ACC112 (cell line): ENCODE data around the gene TEX26.

Experiments
- H2AFZ ChIP-seq: fragments of 200-600 bp; sonication (generic); one replicate; pipeline ENCODE4 v1.6.0; 2017; ENCODE audit warnings: antibody characterized with exemption, low read length; ENCODE audit not compliant: unreplicated experiment
- H3K27ac ChIP-seq: fragments of 200-600 bp; sonication (generic); 2 replicates; pipeline ENCODE4 v1.5.1; 2014; ENCODE audit warnings: low read depth, mild to moderate bottlenecking, antibody characterized with exemption, low read length, moderate library complexity
- H3K27me3 ChIP-seq: fragments of 200-600 bp; sonication (generic); 2 replicates; pipeline ENCODE4 v1.6.1; 2014; ENCODE audit warnings: mild to moderate bottlenecking, antibody characterized with exemption, low read length, moderate library complexity, mixed read lengths; ENCODE audit not compliant: insufficient read depth
- H3K36me3 ChIP-seq: fragments of 200-600 bp; sonication (generic); 2 replicates; pipeline ENCODE4 v1.6.1; 2016; ENCODE audit warnings: mild to moderate bottlenecking, antibody characterized with exemption, low read length, moderate library complexity, mixed read lengths; ENCODE audit not compliant: insufficient read depth
- H3K4me1 ChIP-seq: fragments of 200-600 bp; sonication (generic); one replicate; pipeline ENCODE4 v1.6.1; 2016; ENCODE audit warnings: low read length, mixed read lengths; ENCODE audit not compliant: insufficient read depth, unreplicated experiment, control insufficient read depth
- H3K4me3 ChIP-seq: fragments of 200-600 bp; sonication (generic); 2 replicates; pipeline ENCODE4 v1.5.1; 2014; ENCODE audit warnings: mild to moderate bottlenecking, low read depth, low read length
- H3K79me2 ChIP-seq: fragments of 200-600 bp; sonication (generic); one replicate; pipeline ENCODE4 v1.6.0; 2016; ENCODE audit warnings: low read length; ENCODE audit not compliant: control insufficient read depth, unreplicated experiment, insufficient read depth

TEX26 gene

DNA sequence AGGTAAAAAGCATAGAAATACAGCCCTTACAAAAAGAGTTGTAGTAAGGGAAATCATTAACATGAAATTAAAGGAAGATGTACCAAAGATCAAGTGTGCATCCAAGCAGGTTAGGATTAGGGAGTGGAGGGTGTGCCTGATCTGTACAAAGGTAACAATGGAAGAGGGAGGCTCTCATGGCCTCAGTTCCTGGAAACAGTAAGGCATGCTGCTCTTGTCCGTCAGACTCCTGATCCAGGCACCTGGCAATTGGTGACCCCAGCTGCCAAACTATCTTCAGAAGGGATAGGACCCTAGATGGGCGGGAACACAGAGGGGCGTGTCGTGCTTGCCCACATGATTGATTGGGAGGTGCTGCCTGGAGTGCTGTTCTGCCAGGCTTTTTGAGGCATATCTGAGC, 4.5 kb downstream of the TEX26 start:
- H3K4me3 ChIP-seq: no peak overlapping the region
- no peaks in the 10 kb centered on the region for H3K4me1 ChIP-seq
- no peak overlapping the region for H3K27ac ChIP-seq
- H2AFZ ChIP-seq: no peak overlapping the region
- peaks cover 35% of the 10 kb centered on the region for H3K27me3 ChIP-seq
- no peaks in the 10 kb centered on the region for H3K36me3 ChIP-seq
- no peaks in the 10 kb centered on the region for H3K79me2 ChIP-seq

DNA sequence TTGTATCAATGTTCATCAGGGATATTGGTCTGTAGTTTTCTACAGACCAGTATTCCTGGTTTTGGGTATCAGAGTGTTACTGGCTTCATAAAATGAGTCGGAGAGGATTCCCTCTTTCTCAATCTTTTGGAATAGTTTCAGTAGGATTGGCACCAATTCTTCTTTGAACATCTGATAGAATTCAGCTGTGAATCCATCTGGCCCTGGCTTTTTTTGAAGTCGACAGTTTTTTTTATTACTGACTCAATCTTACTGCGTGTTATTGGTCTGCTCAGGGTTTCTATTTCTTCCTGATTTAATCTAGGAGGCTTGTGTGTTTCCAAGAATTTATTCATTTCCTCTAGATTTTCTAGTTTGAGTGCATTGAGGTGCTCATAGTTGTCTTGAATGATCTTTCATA, 11.4 kb downstream of the TEX26 start:
- Histone ChIP-seq H3K36me3 (no peaks in the 10 kb centered on the region), H3K79me2 (no peaks in the 10 kb centered on the region), H3K27me3 (peaks cover 2% of the 10 kb centered on the region), H2AFZ (no peak overlapping the region), H3K27ac (no peak overlapping the region), H3K4me1 (no peaks in the 10 kb centered on the region), H3K4me3 (no peak overlapping the region)

DNA sequence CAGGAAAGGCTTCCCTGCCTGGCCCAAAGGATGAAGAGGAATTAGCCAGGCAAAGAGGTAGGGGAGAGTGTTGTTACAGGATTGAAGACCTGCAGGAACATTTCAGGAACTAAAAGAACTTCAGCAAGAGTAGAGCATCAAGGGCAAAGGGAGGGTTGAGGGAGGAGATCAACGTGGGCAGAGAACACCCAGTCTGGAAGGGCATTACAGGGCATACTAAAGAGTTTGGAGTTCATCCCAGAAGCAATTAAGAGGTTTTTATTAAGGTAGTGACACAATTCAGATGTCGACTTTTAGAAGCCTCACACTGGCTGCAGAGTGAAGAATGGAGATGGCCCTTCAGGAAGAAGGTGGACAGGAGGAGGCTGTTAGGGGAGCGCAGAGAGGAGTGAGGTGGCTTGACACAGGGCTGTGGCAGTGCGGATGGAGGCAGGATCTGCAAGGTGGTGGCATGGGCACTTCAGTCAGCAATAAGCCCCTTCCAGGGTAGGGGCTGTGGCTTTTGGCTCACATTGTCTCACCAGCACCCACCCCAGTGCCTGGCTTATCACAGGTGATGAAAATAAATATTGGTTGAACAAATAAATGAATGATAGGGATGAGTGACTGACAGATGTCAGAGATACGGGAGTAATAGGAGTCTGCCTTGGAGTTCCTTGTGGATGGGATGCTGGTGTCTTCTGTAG, 24.9 kb downstream of the TEX26 start:
- Histone ChIP-seq H3K36me3 (no peaks in the 10 kb centered on the region), H3K79me2 (no peaks in the 10 kb centered on the region), H3K27me3 (peaks cover 31% of the 10 kb centered on the region; the same call in 1 of the 2 replicates), H3K4me3 (no peak overlapping the region), H2AFZ (no peak overlapping the region), H3K4me1 (no peaks in the 10 kb centered on the region), H3K27ac (no peak overlapping the region)

DNA sequence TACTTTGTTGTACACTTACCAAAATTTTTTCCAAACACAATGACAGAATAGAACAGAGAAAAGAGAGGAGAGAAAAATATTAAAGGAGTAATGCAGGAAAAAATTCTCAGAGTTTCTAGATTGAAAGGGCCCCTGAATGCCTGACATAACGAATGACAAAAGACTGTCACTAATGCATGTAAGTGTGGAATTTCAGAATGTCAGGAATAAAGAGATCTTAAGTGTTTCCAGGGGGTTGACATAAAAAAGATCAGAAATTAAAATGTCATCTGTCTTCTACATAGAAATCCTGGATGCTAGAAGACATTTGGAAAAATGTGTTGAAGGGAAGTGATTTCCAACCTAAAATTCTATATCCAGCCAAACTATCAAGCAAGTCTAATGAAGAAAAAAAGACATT, 27.2 kb downstream of the TEX26 start:
- H3K36me3 ChIP-seq: no peaks in the 10 kb centered on the region
- H3K79me2 ChIP-seq: no peaks in the 10 kb centered on the region
- no peak overlapping the region for H3K27ac ChIP-seq
- no peak overlapping the region for H2AFZ ChIP-seq
- H3K27me3 ChIP-seq: peaks cover 16% of the 10 kb centered on the region; the same call in 1 of the 2 replicates
- H3K4me3 ChIP-seq: no peak overlapping the region
- peaks cover 6% of the 10 kb centered on the region for H3K4me1 ChIP-seq

DNA sequence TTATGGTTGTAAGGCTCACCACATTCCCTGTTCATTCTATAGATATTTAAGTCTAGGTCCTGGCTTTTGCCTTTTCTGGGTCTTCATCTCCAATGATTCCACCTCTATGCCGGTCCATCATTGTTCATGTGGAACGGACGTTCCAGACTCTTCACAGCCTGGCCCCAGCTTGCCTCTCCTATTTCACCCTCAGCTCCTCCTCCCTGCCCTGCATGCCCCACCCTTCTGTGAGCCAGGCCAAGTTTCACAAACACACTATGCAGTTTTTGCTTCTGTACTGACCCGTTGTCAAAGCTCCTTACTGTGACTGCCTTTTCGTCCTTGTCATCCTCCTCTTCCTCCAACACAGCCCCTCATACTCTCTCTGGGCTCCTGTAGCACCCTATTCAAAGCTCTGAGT, 31.3 kb downstream of the TEX26 start:
- Histone ChIP-seq H3K79me2 (no peaks in the 10 kb centered on the region), H3K36me3 (no peaks in the 10 kb centered on the region), H2AFZ (peak overlapping the region; percentile 81), H3K27ac (no peak overlapping the region), H3K4me1 (peaks cover 6% of the 10 kb centered on the region), H3K4me3 (no peak overlapping the region), H3K27me3 (peaks cover 12% of the 10 kb centered on the region; the same call in 1 of the 2 replicates)

DNA sequence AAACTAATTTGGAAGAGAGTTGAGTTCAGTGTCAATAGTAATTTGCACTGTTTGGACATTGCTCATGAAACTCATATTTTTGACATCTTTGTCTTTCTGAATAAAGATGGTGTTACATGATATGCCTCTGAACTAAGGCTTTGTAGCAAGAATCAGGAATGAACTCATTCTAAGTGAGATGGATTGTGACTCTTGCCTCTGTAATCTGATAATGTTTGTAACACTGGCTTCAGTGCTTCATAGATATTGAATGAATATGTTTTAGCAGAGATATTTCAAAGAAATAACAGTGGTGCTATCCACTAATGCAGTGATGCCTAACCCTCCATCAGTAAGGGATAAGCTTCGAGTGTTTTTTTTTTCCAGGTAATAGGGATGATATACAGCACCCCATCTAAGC, 32.9 kb downstream of the TEX26 start:
- Histone ChIP-seq H2AFZ (no peak overlapping the region), H3K27me3 (0 out of 2 replicates have a peak, but pooled peaks cover 6% of the 10 kb centered on the region), H3K79me2 (no peaks in the 10 kb centered on the region), H3K4me3 (no peak overlapping the region), H3K4me1 (peaks cover 6% of the 10 kb centered on the region), H3K36me3 (no peaks in the 10 kb centered on the region), H3K27ac (no peak overlapping the region)

DNA sequence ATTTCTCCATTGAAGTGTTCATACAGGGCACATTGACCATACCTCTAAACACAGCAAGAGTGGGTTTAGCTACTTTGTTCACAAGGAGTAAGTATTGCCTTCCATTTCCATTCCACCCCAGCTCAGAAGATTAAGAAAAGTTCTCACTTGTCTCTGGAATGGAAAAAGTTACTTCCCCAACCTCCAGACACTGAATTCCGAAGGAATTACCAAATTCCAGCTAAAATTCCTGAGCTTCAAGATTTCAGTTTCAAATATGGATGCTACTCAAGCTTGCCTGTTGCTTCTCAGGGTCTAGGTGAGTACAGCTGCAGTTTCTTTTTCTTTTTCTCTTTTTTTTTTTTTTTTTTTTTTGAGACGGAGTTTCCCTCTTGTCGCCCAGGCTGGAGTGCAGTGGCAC, 33.6 kb downstream of the TEX26 start:
- Histone ChIP-seq H2AFZ (no peak overlapping the region), H3K4me1 (peaks cover 8% of the 10 kb centered on the region), H3K79me2 (no peaks in the 10 kb centered on the region), H3K36me3 (no peaks in the 10 kb centered on the region), H3K4me3 (no peak overlapping the region), H3K27ac (no peak overlapping the region), H3K27me3 (0 out of 2 replicates have a peak, but pooled peaks cover 6% of the 10 kb centered on the region)

DNA sequence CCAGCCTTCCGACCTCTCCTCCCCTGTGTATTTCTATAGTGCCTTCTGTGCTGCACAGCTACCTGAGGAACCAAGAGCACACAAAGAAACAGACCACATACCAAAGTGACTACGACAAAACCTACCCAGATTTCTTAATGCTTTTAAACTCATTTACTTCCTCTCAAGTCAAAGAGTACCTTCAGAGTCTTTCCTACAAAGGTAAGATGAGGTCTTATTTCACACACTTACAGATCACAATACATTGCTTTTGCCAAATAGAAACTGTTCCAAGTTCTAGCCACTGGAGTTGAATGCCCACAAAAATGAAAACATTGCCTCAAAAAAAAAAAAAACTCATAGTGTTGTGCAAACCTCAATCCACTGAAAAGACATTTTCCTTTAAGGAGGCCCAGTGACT, 36.4 kb downstream of the TEX26 start:
- Histone ChIP-seq H3K79me2 (no peaks in the 10 kb centered on the region), H3K27ac (no peak overlapping the region), H3K4me1 (peaks cover 14% of the 10 kb centered on the region), H3K36me3 (no peaks in the 10 kb centered on the region), H2AFZ (no peak overlapping the region), H3K4me3 (no peak overlapping the region), H3K27me3 (no peaks in the 10 kb centered on the region)

DNA sequence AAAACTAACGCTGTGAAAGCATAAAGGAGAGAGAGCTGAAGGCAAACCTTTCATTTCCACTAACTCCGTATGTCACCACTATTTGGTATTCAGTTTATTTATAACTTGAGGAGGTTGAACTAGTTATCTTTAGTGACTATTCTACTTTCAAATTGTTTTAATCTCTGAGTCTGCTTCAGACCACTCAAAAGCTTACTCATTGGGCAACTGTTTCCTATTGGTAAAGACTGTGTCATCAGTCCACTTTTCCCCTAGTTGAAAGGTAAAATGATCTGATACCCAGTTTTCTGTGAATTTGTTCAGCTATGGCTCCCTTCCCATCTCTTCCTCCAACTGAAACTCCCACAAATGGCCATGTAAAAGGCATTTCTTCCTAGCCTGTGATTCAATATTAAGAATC, 39.1 kb downstream of the TEX26 start:
- Histone ChIP-seq H3K27ac (no peak overlapping the region), H3K79me2 (no peaks in the 10 kb centered on the region), H3K4me1 (peaks cover 14% of the 10 kb centered on the region), H3K27me3 (no peaks in the 10 kb centered on the region), H3K4me3 (no peak overlapping the region), H2AFZ (peak overlapping the region; percentile 8), H3K36me3 (no peaks in the 10 kb centered on the region)

DNA sequence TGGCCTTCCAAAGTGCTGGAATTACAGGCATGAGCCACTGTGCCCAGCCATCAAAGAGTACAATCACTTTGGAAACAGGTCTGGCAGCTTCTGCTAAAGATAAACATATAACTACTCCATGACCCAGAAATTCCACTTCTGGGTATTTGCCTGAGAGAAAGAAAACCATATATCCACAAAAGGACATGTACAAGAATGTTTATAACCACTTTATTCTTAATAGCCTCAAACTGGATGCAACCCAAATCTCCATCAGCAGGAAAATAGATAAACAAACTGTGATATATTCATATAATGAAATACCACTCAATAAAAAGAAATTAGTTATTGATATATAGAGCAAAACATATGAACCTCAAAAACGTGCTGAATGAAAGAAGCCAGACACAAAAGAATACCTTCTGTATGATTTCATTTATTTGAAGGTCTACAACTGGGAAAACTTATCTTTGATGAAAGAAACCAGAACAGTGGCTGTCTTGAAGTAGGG, 40.5 kb downstream of the TEX26 start:
- no peak overlapping the region for H2AFZ ChIP-seq
- H3K79me2 ChIP-seq: no peaks in the 10 kb centered on the region
- H3K36me3 ChIP-seq: no peaks in the 10 kb centered on the region
- H3K27ac ChIP-seq: no peak overlapping the region
- peaks cover 22% of the 10 kb centered on the region for H3K4me1 ChIP-seq
- H3K4me3 ChIP-seq: no peak overlapping the region
- H3K27me3 ChIP-seq: no peaks in the 10 kb centered on the region

DNA sequence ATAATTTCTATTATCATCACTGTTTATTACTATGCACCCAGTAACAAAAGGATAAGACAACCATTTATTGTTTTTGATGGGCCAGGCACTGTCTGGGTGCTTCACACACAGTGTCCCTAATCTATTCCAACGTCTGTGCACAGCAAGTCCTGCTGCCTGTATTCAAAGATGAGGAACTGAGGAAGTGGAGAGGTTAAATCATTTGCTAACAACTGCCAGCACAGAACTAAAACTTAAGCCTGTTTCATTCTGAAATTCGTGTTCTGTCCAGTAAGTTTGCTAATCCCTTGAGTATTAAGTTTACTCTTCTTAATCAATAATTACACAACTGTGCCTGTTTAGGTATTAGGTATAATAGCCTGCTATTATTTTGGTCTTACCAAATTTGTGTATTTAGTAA, 41.9 kb downstream of the TEX26 start:
- H3K27me3 ChIP-seq: no peaks in the 10 kb centered on the region
- no peak overlapping the region for H2AFZ ChIP-seq
- no peaks in the 10 kb centered on the region for H3K36me3 ChIP-seq
- no peak overlapping the region for H3K27ac ChIP-seq
- H3K79me2 ChIP-seq: no peaks in the 10 kb centered on the region
- no peak overlapping the region for H3K4me3 ChIP-seq
- H3K4me1 ChIP-seq: peaks cover 28% of the 10 kb centered on the region
